ENCODE results near the gene ST3GAL2. TPM values are rescaled to one million over a fixed set of nuclear protein-coding genes. Genes with fewer than 3 reads are reported as not detected.
A peak's percentile ranks its signal among the peaks of the same experiment; 100 is the strongest.

ST3GAL2 gene
- total RNA-seq, 1 experiment from 2014 or later: 49.4 TPM

GRCh38 chr16:70433458-70434103 is 5.3 kb downstream of the ST3GAL2 start:
- ChIA-PET POLR2A (interaction anchor here (0.8 kb wide), 1 partner anchor 12 kb away, joined by 3 read pairs; no protein-coding TSS in a partner anchor), CTCF (interaction anchor here (1.4 to 2.8 kb wide), 2 partner anchors 37 to 53 kb away, joined by 5 to 10 read pairs; no protein-coding TSS in a partner anchor)
- Mint-ChIP-seq H3K27ac (peak overlapping the region; percentile 86), H3K4me1 (peaks cover 73% of the 10 kb centered on the region), H3K9me3 (no peaks in the 10 kb centered on the region), H3K4me3 (no peak overlapping the region), H3K27me3 (ENCODE audit: low read depth) (no peaks in the 10 kb centered on the region), H3K36me3 (peaks cover 9% of the 10 kb centered on the region; the same call in 1 of the 2 replicates)
- no peak for ATAC-seq
- no peak for TF ChIP-seq SMAD3 (CRISPR knock-in tag; IDR thresholded peaks at IDR 0.05; ENCODE audit: borderline replicate concordance)
- no peak for DNase-seq (ENCODE audit: low spot score)

DNA sequence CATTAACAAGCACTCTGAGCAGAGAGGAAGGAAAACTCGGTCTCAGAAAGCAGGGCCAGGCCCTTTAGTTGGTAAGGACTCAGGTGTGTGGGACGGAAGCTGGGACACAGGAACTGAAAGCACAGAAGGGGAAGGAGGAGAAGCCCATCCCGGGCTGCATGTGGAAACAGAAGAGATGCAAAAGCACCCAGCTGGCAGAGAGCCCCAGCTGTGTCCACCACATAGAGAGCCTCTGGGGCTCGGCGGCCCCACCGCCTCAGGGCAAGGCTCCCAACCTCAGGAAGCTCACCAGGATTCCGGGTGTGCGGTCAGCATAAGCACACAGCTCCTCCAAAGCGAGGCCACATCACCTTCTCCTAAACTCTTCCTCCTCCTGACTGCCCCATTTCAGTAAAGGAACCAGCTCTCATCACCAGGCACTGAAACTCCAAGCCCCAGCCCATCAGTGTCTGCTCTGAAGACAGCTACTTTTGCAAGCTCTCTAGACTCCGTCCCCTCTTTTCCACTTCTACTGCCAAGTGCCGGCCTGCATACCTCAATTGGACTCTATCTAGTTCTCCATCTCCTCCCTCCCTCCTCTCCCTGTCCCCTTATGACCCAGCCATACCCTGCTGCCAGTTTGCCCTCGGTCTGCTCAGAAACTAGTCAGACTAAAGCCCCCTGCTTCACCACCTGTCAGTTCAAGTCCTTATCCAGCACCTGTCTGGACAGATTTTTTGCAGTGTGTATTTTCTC is 6.0 kb downstream of the ST3GAL2 start:
- no peak for ATAC-seq
- H3K4me1 Mint-ChIP-seq: peaks cover 76% of the 10 kb centered on the region
- H3K27me3 Mint-ChIP-seq (ENCODE audit: low read depth): no peaks in the 10 kb centered on the region
- ChIA-PET CTCF (interaction anchor here (0.6 to 2.8 kb wide), 3 partner anchors 24 to 52 kb away, joined by 3 to 10 read pairs (median 5); no protein-coding TSS in a partner anchor), POLR2A (interaction anchor here (0.5 to 1.5 kb wide), 3 partner anchors 11 to 76 kb away, joined by 3 to 4 read pairs (median 3); no protein-coding TSS in a partner anchor)
- H3K27ac Mint-ChIP-seq: peak overlapping the region; percentile 86
- peaks cover 9% of the 10 kb centered on the region; the same call in 1 of the 2 replicates for H3K36me3 Mint-ChIP-seq
- H3K4me3 Mint-ChIP-seq: no peak overlapping the region
- DNase-seq (ENCODE audit: low spot score): no peak
- no peak for TF ChIP-seq JUN (CRISPR knock-in tag; IDR thresholded peaks at IDR 0.05)
- TF ChIP-seq EMX1 (CRISPR knock-in tag; IDR thresholded peaks at IDR 0.05): no peak
- no peak for TF ChIP-seq ELF4 (CRISPR knock-in tag; IDR thresholded peaks at IDR 0.05; ENCODE audit: low read depth)
- TF ChIP-seq ZNF138 (CRISPR knock-in tag; conservative IDR thresholded peaks at IDR 0.05): no peak
- no peak for TF ChIP-seq ARID4B (CRISPR knock-in tag; IDR thresholded peaks at IDR 0.05; ENCODE audit: borderline replicate concordance)
- TF ChIP-seq E2F5 (CRISPR knock-in tag; IDR thresholded peaks at IDR 0.05): no peak
- no peak for TF ChIP-seq FOXJ3 (CRISPR knock-in tag; IDR thresholded peaks at IDR 0.05; ENCODE audit: borderline replicate concordance)
- TF ChIP-seq MYBL2 (CRISPR knock-in tag; IDR thresholded peaks at IDR 0.05): no peak
- TF ChIP-seq, protein P1, sequence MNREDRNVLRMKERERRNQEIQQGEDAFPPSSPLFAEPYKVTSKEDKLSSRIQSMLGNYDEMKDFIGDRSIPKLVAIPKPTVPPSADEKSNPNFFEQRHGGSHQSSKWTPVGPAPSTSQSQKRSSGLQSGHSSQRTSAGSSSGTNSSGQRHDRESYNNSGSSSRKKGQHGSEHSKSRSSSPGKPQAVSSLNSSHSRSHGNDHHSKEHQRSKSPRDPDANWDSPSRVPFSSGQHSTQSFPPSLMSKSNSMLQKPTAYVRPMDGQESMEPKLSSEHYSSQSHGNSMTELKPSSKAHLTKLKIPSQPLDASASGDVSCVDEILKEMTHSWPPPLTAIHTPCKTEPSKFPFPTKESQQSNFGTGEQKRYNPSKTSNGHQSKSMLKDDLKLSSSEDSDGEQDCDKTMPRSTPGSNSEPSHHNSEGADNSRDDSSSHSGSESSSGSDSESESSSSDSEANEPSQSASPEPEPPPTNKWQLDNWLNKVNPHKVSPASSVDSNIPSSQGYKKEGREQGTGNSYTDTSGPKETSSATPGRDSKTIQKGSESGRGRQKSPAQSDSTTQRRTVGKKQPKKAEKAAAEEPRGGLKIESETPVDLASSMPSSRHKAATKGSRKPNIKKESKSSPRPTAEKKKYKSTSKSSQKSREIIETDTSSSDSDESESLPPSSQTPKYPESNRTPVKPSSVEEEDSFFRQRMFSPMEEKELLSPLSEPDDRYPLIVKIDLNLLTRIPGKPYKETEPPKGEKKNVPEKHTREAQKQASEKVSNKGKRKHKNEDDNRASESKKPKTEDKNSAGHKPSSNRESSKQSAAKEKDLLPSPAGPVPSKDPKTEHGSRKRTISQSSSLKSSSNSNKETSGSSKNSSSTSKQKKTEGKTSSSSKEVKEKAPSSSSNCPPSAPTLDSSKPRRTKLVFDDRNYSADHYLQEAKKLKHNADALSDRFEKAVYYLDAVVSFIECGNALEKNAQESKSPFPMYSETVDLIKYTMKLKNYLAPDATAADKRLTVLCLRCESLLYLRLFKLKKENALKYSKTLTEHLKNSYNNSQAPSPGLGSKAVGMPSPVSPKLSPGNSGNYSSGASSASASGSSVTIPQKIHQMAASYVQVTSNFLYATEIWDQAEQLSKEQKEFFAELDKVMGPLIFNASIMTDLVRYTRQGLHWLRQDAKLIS (CRISPR knock-in tag; IDR thresholded peaks at IDR 0.05; ENCODE audit: borderline replicate concordance): no peak
- TF ChIP-seq ATF3 (CRISPR knock-in tag; conservative IDR thresholded peaks at IDR 0.05): no peak
- no peak for TF ChIP-seq ATF1 (CRISPR knock-in tag; IDR thresholded peaks at IDR 0.05)
- no peak for TF ChIP-seq MXD4 (CRISPR knock-in tag; IDR thresholded peaks at IDR 0.05; ENCODE audit: borderline replicate concordance)
- no peak for TF ChIP-seq KAT7 (CRISPR knock-in tag; IDR thresholded peaks at IDR 0.05; ENCODE audit: borderline replicate concordance)
- TF ChIP-seq TEAD1 (CRISPR knock-in tag; IDR thresholded peaks at IDR 0.05): no peak
- no peak for TF ChIP-seq RORB (CRISPR knock-in tag; IDR thresholded peaks at IDR 0.05)
- TF ChIP-seq GABPB1 (CRISPR knock-in tag; IDR thresholded peaks at IDR 0.05): no peak
- TF ChIP-seq, protein P2, sequence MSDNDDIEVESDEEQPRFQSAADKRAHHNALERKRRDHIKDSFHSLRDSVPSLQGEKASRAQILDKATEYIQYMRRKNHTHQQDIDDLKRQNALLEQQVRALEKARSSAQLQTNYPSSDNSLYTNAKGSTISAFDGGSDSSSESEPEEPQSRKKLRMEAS (CRISPR knock-in tag; IDR thresholded peaks at IDR 0.05): no peak
- TF ChIP-seq ZNF425 (CRISPR knock-in tag; conservative IDR thresholded peaks at IDR 0.05): no peak
- H3K9me3 Mint-ChIP-seq: no peaks in the 10 kb centered on the region

Data from WTC11 (cell line).